ENCODE data around the gene TNNC1.

The TNNC1 gene

GRCh38 chr3:52468336-52468735 is 14.5 kb upstream of the TNNC1 start:
- no peak for TF ChIP-seq CTCF (conservative IDR thresholded peaks at IDR 0.05; ENCODE audit: low read length)
- DNase-seq (ENCODE audit: low read depth) = peak; percentile 67
- no peak overlapping the region for H3K4me3 ChIP-seq (ENCODE audit: low read length)

DNA sequence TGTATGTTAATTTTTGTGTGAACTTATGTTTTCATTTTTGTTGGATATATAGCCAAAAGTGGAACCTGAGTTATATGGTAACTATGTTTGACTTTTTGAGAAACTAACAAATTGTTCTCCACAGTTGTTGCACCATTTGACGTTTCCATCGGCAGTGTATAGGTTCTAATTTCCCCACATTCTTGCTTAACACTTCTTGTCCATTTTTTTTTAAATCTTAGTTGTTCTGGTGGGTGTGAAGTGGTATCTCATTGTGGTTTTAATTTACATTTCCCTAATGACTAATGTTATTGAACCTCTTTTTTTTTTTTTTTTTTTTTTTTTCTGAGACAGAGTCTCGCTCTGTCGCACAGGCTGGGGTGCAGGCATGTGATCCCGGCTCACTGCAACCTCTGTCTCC is 9.6 kb upstream of the TNNC1 start:
- DNase-seq (ENCODE audit: low read depth) = no peak
- no peak overlapping the region for H3K4me3 ChIP-seq (ENCODE audit: low read length)
- TF ChIP-seq CTCF (conservative IDR thresholded peaks at IDR 0.05; ENCODE audit: low read length) = no peak

DNA sequence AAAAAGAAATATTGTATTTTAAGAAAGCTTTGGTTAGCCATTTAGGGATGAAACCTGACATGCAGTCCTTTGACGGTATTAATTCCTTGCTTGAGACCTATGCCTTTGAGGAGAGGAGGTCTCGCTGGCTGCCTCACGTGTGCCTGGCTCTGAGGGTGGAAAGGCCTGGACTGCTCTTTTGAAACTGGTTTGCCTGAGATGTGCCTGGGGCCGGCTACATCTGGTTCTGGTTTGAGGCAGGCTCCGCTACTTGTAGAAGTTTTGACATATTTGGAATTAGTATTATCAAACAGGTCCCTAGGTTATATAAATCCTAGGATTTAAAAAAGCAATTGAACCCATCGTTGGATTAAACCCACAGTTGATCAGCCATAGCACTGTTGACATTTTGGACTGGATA is 8.0 kb upstream of the TNNC1 start:
- DNase-seq (ENCODE audit: low read depth) = peak; percentile 53
- no peak overlapping the region for H3K4me3 ChIP-seq (ENCODE audit: low read length)
- no peak for TF ChIP-seq CTCF (conservative IDR thresholded peaks at IDR 0.05; ENCODE audit: low read length)

GRCh38 chr3:52458770-52459545 is 5.1 kb upstream of the TNNC1 start:
- no peak for DNase-seq (ENCODE audit: low read depth)
- no peak for TF ChIP-seq CTCF (conservative IDR thresholded peaks at IDR 0.05; ENCODE audit: low read length)
- H3K4me3 ChIP-seq (ENCODE audit: low read length) = no peak overlapping the region

DNA sequence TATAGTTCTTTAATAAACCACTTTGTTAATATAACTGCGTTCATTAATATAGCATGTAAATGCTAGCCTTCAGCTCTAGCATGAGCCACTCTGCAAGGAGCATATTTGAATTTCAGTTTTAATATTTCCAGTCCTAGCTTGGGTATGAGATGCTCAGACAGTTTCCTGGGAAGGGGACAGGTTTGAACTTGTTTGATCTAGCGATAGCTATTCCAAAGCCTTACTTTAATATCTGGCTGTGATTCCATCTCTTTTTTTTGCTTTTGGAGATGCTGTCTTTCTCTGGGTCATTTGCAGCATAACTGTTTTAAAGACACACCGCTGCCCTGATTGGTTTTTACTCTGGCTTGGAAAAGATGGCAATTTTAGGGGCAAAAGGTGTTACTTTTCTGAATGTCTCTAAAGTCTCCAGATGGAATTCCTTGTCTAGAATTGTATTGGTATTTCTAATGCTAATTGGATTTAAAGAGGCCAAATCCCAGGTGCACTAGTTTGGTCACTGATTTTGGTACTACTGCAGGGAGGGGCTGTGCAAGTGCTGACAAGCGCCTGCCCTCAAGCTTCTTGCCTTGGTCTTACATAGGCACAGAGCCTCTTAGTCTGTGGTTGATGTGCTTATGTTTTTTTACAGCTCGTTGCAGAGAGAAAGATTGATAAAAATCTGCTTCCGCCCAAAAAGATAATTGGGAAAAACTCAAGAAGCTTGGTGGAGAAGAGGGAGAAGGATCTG is 4.4 kb upstream of the TNNC1 start:
- no peak overlapping the region for H3K4me3 ChIP-seq (ENCODE audit: low read length)
- no peak for TF ChIP-seq CTCF (conservative IDR thresholded peaks at IDR 0.05; ENCODE audit: low read length)
- DNase-seq (ENCODE audit: low read depth) = no peak

DNA sequence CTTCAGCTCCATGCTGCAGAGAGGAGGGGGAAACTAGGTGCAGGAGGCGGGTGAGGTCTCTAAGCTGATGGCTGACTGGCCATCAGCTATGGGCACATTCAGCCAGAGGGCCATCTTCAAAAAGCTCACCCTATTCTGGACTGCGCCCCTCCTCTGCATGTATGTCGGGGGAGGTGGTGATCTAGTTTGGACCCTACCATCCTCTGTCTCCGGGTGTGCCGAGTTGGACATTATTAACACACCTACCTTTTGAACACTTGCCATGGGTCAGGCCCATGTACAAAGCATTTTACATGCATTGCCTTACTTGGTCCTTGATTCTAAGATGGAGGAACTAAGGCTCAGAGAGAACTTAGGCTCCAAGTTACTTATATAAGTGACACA is 3.0 kb upstream of the TNNC1 start:
- DNase-seq (ENCODE audit: low read depth) = no peak
- H3K4me3 ChIP-seq (ENCODE audit: low read length) = peak overlapping the region; percentile 86
- no peak for TF ChIP-seq CTCF (conservative IDR thresholded peaks at IDR 0.05; ENCODE audit: low read length)

Data from AG10803 (cell line).